Tibial nerve (tissue), 4 donors: ENCODE data around the gene PNPLA7.

Source experiments
- CTCF ChIP-seq, 5 experiments: fragments of 200-600 bp in 3 of 5; fragments of 450-650 bp in 2 of 5; sonication (generic) in 3 of 5; IDR thresholded peaks; one replicate each; pipeline ENCODE4 v1.5.1; 2016 to 2019; ENCODE audit warnings: antibody characterized with exemption in 5 of 5, mild to moderate bottlenecking in 3 of 5, moderate library complexity in 2 of 5
- EP300 ChIP-seq, 2 donors: sonication (generic); formaldehyde crosslinking; IDR thresholded peaks; one replicate each; pipeline ENCODE4 v1.6.1; 2017; ENCODE audit warnings: antibody characterized with exemption in 2 of 2, mild to moderate bottlenecking in 1 of 2
- POLR2A ChIP-seq, 2 donors: fragments of 450-650 bp; IDR thresholded peaks; one replicate each; pipeline ENCODE4 v1.6.1; 2017; ENCODE audit warnings: antibody characterized with exemption in 2 of 2, mild to moderate bottlenecking in 2 of 2, moderate library complexity in 2 of 2

- TF ChIP-seq CTCF (IDR thresholded peaks at IDR 0.05), result no peak
- TF ChIP-seq POLR2A (IDR thresholded peaks at IDR 0.05), result no peak
- no peak for TF ChIP-seq EP300 (IDR thresholded peaks at IDR 0.05)
Observed at GRCh38 chr9:137511758-137512463, 38.3 kb downstream of the PNPLA7 start.
